COLO668 (cell line): ENCODE data around the gene C1GALT1.
"Not testable (repeated sequence)": the region's sequence is repeated elsewhere in the genome, so short reads cannot be mapped to it uniquely, and the experiment has no call there.

Experiments
- DNase-seq: peaks from one replicate; lab custom pipeline; 2025; ENCODE audit not compliant: unreplicated experiment; lab: John Stamatoyannopoulos, UW

Gene C1GALT1

DNA sequence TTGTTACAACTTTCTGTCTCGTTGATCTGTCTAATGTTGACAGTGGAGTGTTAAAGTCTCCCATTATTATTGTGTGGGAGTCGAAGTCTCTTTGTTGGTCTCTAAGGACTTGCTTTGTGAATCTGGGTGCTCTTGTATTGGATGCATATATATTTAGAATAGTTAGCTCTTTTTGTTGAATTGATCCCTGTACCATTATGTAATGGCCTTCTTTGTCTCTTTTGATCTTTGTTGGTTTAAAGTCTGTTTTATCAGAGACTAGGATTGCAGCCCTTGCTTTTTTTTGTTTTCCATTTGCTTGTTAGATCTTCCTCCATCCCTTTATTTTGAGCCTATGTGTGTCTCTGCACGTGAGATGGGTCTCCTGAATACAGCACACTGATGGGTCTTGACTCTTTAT lies 17.2 kb downstream of the C1GALT1 start:
- DNase-seq = not testable (repeated sequence)

GRCh38 chr7:7200255-7200654 lies 17.9 kb downstream of the C1GALT1 start:
- not testable (repeated sequence) for DNase-seq

DNA sequence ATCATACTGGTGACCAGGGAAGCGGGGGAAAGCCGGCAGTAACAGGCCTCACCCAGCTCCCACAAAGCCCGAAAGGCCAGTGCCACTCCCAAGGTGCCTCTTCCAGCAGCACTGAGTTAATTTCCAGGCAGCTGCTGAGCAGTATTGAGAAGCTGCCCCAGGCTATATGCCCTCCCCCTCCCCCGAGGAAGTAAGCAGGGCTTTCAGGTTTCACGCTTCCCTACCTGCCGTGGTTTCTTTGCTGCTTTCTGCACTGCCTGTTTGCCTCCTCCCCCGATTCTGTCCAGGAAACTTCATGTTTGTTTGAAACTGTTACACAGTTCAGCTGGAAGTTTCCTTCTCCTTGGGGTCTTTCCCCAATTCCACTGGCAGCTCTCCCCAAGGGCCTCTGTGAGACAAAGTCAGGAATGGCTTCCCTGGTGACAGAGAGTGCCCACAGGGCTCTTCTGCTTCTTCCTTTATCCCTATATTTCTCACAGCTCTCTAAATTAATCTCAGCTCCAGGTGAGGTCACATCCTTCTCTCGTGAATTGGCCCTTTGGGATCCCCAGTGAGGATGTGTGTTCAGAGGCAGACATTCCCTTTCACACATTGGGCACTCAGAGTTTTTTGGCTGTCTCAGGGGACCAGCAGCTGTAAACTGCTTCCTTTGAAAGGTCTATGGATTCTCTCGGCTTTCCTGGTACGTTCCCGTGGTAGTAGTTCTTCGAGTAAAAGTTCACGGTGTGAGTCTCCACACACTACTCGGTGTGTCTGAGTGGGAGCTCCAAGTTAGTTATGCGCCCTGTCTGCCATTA lies 19.4 kb downstream of the C1GALT1 start:
- DNase-seq = peak; percentile 92

- DNase-seq = no peak
These were observed 20.0 kb downstream of the C1GALT1 start for GRCh38 chr7:7202375-7202720.

GRCh38 chr7:7203813-7204575 lies 21.6 kb downstream of the C1GALT1 start:
- DNase-seq = no peak

DNA sequence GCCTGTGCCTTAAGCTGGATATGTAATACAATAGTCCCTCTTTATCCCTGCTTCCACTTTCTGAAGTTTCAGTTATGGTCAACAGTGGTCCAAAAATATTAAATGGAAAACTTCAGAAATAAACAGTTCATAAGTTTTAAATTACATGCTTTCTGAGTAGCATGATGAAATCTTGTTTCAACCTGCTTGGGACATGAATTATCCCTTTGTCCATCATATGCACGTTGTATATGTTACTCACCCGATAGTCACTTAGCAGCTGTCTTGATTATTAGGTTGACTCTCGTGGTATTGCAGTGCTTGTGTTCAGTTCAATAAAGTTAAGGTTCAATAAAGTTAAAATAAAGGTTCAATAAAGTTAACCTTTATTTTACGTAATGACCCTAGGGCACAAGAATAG lies 25.5 kb downstream of the C1GALT1 start:
- DNase-seq = no peak

GRCh38 chr7:7208520-7208919 lies 26.2 kb downstream of the C1GALT1 start:
- no peak for DNase-seq

GRCh38 chr7:7209412-7210050 lies 27.2 kb downstream of the C1GALT1 start:
- no peak for DNase-seq

DNA sequence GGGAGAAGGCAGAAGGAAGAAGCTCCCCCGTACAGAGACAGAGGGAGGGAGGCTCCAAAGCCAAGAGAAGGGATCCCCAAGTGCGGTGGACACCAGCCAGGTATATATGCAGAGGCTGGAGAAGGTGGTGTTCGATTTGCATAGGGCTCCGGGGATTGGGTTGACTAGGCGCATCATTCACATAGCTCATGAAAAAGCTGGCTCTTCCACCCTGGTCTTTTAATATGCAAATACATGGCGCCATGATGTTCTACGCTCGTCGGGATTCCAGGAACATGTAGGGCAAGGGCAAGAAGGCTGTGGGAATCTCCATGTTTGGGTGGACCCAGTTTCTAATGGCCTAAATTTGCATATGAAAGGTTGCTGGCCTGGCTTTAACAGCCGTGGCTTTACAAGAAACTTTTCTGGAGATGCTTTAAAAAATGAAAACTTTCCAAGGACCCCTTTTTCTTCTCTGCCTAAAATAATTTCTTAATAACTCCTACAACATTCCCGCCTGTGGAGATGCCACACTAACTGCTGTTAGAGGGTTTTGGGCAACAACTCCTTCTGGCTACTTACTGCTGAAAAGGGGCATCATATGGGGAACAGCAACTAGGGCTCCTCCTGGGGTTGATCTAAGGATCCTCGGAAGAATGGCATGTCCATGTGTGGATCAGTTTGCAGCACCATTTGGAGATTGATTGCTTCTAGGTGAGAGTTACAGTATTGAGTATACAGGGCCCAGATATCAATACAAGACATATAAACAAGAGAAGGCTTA lies 28.3 kb downstream of the C1GALT1 start:
- DNase-seq = no peak

DNA sequence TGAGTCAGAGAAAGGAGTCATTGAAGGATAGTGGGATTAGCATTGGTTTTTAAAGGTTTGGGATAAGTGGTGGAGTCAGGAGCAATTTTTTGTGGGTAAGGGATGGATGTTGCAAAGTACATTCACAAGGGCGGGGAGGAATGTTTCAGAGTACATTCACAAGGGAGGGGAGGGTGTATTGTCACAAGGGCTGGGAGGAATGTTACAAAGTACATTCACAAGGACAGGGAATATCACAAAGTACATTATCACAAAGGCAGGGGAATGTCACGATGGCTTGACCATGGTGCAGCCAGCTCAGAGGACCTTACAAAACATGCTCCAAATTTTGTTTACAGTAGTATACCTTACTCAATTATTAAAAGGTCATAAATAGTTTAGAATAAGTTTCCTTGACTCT lies 30.3 kb downstream of the C1GALT1 start:
- DNase-seq = no peak

- no peak for DNase-seq
These were observed 32.3 kb downstream of the C1GALT1 start for GRCh38 chr7:7214398-7215347.

GRCh38 chr7:7216279-7216678 lies 33.9 kb downstream of the C1GALT1 start:
- DNase-seq = no peak

DNA sequence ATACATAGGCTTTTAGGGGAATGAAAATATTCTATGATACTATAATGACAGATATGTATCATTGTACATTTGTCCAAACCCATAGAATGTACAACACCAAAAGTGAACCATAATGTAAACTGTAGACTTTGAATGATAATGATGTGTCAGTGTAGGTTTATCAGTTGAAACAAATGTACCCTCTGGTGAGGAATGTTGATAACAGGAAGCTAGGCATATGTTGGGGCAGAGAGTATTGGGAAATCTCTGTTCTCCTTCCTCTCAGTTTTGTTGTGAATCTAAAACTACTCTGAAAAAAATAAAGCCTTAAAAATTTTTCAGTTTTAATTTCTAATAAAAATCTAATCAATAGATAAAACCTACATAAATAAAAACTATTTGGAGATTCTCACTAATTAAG lies 36.9 kb downstream of the C1GALT1 start:
- no peak for DNase-seq

DNA sequence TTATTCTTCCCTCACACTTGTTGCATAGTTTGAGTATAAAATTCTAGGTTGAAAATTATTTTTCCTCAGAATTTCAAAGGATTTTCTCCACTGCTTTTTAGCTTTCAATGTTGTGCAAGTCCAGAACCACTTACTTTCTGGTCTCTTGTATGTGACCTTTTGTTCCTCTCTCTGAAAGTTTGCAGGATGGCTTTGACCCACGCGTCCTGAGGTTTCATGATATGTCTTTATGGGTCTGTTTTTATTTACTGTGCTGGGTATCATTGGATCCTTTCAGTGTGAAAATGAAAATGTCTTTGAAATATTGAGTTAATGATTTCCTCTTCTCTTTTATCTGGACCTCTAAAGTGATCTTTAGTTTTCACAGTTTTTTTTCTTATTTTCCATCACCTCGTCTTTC lies 38.5 kb downstream of the C1GALT1 start:
- no peak for DNase-seq

DNA sequence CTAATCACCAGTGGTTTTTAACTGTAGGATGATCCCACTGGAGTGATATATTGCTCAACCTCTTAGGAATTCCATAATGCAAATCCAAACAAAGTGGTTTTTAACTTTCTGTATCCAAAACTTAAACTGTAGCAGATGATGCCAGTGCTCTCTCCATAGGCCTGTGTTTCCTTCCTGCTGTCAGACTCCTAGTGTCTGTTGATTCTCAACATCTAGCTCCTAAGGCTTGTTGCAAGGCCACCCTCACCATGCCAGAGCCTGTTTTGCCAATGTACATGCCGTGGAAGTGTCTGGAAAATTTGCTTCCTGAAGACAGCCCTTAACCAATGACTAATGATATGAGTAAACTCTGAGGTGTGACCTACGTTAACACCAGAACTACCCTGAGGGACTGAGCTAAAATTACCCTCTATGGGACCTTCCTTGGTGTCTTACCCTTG lies 39.3 kb downstream of the C1GALT1 start:
- DNase-seq = no peak

GRCh38 chr7:7223250-7223649 lies 40.9 kb downstream of the C1GALT1 start:
- DNase-seq = no peak

DNA sequence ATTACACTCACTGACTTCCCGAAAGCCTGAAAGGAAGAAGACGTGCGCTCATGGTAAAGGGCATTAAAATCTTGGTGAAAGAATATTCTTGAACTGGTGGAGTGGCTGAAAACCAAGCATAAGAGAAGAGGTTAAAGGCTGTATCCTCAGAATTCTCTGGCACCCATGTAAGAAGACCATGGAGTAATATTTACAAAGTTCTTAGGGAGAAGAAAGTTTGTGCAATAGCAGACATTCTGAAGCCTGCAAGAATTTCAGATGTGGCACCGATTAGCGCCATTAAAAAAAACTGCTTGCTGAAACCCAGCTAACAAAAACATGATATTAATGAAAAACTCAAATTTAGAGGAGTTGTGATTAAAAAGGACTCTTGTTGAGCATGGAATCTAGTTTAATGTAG lies 44.1 kb downstream of the C1GALT1 start:
- DNase-seq = no peak

DNA sequence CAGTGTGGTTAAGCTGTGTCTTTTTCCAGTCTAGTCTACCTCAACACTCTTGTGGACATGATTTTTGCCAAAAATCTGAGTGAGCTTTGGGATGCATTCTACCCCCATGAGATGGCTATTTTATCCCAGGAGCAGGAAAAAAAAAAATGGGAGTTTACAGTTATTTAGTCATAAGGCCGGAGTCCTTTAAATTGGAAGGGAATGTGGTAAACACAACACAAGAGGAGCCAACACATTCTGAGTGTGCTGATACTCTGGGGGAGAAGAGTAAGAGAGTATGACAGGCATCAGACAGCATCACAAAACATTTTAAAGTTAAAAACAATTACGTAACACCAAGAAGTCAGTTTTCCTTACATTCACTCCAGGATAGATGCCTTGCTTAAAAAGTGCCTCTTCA lies 46.1 kb downstream of the C1GALT1 start:
- no peak for DNase-seq

DNA sequence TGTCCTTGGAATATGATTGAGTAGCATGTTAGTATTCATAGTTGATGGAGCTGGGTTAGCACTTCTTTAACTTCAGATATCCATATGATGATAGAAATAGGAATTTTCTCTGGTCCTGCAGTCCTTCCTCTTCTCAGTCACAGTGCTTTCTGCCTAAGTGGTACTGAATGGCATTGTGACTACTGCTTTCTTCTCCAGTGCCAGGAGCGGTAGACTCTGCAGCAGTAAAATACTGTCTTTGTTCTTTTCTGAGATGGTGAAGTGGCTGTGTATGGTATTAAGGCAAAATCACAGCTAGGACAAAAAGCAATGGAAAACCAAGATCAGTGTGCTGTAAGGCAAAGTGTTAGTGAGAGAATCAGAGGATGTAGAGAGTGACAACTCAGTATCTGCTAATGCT lies 46.6 kb downstream of the C1GALT1 start:
- DNase-seq = no peak

GRCh38 chr7:7231000-7231399 lies 48.7 kb downstream of the C1GALT1 start:
- no peak for DNase-seq
